ENCODE data around the gene SLC12A6.

DNA sequence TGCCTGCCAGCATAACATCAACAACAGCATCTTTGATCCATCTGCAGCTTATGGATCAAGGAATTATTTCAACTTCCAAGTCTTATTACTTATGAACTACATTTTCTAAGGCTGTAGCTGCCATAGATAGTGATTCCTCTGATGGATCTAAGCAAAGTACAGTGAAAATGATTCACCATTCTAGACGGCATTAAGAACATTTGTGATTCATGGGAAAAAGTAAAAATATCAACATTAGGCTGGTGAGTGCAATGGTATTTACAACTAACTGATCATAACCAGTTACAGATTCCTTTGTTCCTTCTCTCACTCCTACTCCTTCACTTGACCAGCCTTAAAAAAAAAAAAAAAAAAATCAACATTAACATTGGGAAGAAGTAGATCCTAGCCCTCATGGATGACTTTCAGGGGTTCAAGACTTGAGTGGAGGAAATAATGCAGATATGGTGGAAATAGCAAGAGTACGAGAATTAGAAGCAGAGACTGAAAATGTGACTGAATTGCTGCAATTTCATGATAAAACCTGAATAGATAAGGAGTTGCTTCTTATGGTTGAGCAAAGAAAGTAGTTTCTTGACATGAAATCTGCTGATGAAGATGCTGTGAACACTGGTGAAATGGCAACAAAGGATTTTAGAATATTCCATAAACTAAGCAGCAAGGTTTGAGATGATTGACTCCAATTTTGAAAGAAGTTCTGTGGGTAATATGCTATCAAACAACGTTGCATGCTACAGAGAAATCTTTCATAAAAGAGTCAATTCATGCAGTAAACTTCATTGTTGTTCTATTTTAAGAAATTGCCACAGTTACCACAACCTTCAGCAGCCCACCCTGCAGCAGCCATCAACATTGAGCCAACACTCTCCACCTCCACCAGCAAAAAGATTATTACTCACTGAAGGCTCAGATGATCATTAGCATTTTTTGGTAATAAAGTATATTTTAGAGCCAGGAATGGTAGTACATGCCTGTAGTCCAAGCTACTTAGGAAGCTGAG is 22.8 kb downstream of the SLC12A6 start:
- TF ChIP-seq SUZ12 (IDR thresholded peaks at IDR 0.05), result no peak
- TF ChIP-seq CTBP1 (IDR thresholded peaks at IDR 0.05; ENCODE audit: borderline replicate concordance), result no peak
